Kidney epithelial cell (primary cell): ENCODE measurements around the gene CDH18. TPM values are rescaled to one million over a fixed set of nuclear protein-coding genes. Genes with fewer than 3 reads are reported as not detected.

Experiments used
- DNase-seq: peaks from one replicate; pipeline ENCODE4 v3.0.0-alpha.2; 2010; ENCODE audit warnings: low read depth
- H3K27me3 ChIP-seq: 2 replicates; pipeline ENCODE4 v1.6.0; 2011; ENCODE audit warnings: low read length; ENCODE audit not compliant: control insufficient read depth, insufficient read depth
- H3K36me3 ChIP-seq: 2 replicates; pipeline ENCODE4 v1.5.1; 2011; ENCODE audit warnings: low read length; ENCODE audit not compliant: control insufficient read depth, insufficient read depth
- H3K4me3 ChIP-seq: 2 replicates; pipeline ENCODE4 v1.5.1; 2011; ENCODE audit warnings: low read depth, mild to moderate bottlenecking, control low read depth, low read length
- CTCF ChIP-seq: IDR thresholded peaks from 2 replicates; pipeline ENCODE4 v1.5.1; 2011; ENCODE audit warnings: mild to moderate bottlenecking, moderate library complexity, low read length, control low read depth, inconsistent platforms; ENCODE audit not compliant: insufficient read depth, poor library complexity, severe bottlenecking
- total RNA-seq: library from RNA; depleted of rRNA; stranded (reverse); fragments of >200 nt; gene quantifications from 2 replicates; pipeline ENCODE4 v1.2.3, GENCODE V29; 2015

CDH18 gene
- total RNA-seq, 1 donor from 2014 or later = 0.21 TPM

DNA sequence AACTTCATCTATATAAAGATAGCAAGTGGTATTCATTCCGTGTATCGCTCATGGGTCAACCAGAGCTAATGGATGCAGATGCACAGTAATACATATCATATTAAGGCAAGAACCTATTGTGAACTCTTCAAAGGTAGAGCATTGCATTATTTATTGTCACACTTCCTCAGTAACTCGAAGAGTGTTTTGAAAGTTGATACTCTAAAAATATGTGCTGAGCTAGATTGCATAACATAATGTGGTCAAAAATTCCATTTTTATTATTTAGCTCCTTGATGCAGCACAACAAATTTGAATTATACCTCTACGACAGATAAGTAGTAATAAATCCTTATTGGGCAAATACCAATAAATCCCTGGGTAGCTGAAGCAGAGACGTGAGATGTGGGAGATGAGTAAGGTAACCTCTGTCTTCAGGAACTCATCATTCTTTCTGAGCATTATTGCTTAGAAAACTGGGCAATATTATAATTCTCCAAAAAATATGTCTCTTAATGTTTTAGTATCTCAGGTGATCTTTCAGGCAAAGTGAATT lies 70.3 kb downstream of the CDH18 start:
- H3K27me3 ChIP-seq = no peaks in the 10 kb centered on the region
- no peak for TF ChIP-seq CTCF
- DNase-seq = no peak
- H3K4me3 ChIP-seq = no peak overlapping the region
- no peaks in the 10 kb centered on the region for H3K36me3 ChIP-seq

- H3K36me3 ChIP-seq = no peaks in the 10 kb centered on the region
- no peak for TF ChIP-seq CTCF
- no peak for DNase-seq
Measured at GRCh38 chr5:19910136-19910535, 77.9 kb downstream of the CDH18 start.

DNA sequence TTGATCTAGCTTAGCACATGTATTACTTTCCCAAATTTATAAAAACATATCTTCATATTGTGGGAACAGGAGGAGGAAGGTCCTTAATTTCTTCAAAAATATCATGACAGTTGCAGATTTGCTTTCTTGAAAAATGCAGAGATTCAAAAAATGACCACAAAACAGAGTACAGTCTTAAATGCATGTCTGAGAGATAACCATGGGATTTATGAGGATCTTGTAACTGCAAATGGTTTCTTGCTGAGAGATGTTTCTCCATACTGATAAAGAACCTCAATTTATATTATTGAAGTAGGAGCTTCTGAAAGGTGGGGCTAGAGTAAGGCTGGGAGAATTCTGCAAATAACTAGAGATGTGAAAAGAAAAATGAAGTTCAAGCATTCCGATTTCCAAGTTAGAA lies 83.2 kb downstream of the CDH18 start:
- Histone ChIP-seq H3K27me3 (no peaks in the 10 kb centered on the region), H3K36me3 (no peaks in the 10 kb centered on the region), H3K4me3 (no peak overlapping the region)
- DNase-seq = no peak
- no peak for TF ChIP-seq CTCF

More at GRCh38 chr5:19910136-19910535, 77.9 kb downstream of the CDH18 start:
- H3K4me3 ChIP-seq = no peak overlapping the region
- H3K27me3 ChIP-seq = no peaks in the 10 kb centered on the region

DNA sequence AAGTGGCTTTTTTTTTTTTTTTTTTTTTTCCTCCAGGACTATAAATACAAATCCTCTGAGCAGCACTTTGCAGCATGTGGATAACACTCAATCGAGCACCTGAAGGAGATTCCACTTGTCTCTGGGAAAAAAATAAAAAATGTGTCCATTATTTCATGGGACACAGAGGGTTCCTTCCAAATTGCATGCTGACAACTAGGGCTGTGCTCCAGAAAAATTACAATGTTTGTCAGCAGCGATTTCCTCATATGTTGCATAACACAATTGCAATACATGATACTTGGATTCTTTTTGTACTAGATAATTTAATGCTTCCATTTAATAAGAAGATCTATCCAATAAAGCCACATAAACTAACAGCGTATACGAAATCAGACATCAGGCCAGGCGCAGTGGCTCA lies 84.4 kb downstream of the CDH18 start:
- DNase-seq = no peak
- Histone ChIP-seq H3K4me3 (no peak overlapping the region), H3K27me3 (no peaks in the 10 kb centered on the region), H3K36me3 (no peaks in the 10 kb centered on the region)
- TF ChIP-seq CTCF = no peak

GRCh38 chr5:19902316-19902934 lies 85.6 kb downstream of the CDH18 start:
- Histone ChIP-seq H3K4me3 (no peak overlapping the region), H3K36me3 (no peaks in the 10 kb centered on the region), H3K27me3 (no peaks in the 10 kb centered on the region)
- TF ChIP-seq CTCF = no peak
- DNase-seq = no peak

GRCh38 chr5:19900269-19900668 lies 87.7 kb downstream of the CDH18 start:
- no peaks in the 10 kb centered on the region for H3K36me3 ChIP-seq
- no peak for DNase-seq
- no peak for TF ChIP-seq CTCF
- H3K27me3 ChIP-seq = no peaks in the 10 kb centered on the region
- no peak overlapping the region for H3K4me3 ChIP-seq
